ENCODE results near the gene ADAMTS3. TPM values are rescaled to one million over a fixed set of nuclear protein-coding genes. Genes with fewer than 3 reads are reported as not detected.
"Not testable (repeated sequence)": the region's sequence is repeated elsewhere in the genome, so short reads cannot be mapped to it uniquely, and the experiment has no call there.

The ADAMTS3 gene
- total RNA-seq, 1 donor from 2014 or later: 7.4 TPM

- no peak overlapping the region for H3K27ac Mint-ChIP-seq (ENCODE audit: unreplicated experiment)
- DNase-seq (ENCODE audit: low spot score): no peak
- H3K27me3 Mint-ChIP-seq (ENCODE audit: unreplicated experiment): no peaks in the 10 kb centered on the region
- no peaks in the 10 kb centered on the region for H3K9me3 Mint-ChIP-seq (ENCODE audit: unreplicated experiment)
- no peak overlapping the region for H3K4me3 Mint-ChIP-seq (ENCODE audit: unreplicated experiment)
- TF ChIP-seq CTCF (IDR thresholded peaks at IDR 0.05; ENCODE audit: unreplicated experiment): no peak
- no peaks in the 10 kb centered on the region for H3K36me3 Mint-ChIP-seq (ENCODE audit: low read depth, unreplicated experiment)
- no peaks in the 10 kb centered on the region for H3K4me1 Mint-ChIP-seq (ENCODE audit: unreplicated experiment)
These were observed 139.0 kb downstream of the ADAMTS3 start for GRCh38 chr4:72430050-72430449.

- Mint-ChIP-seq H3K4me3 (ENCODE audit: unreplicated experiment) (no peak overlapping the region), H3K4me1 (ENCODE audit: unreplicated experiment) (no peaks in the 10 kb centered on the region), H3K9me3 (ENCODE audit: unreplicated experiment) (no peaks in the 10 kb centered on the region), H3K36me3 (ENCODE audit: low read depth, unreplicated experiment) (no peaks in the 10 kb centered on the region), H3K27me3 (ENCODE audit: unreplicated experiment) (no peaks in the 10 kb centered on the region), H3K27ac (ENCODE audit: unreplicated experiment) (no peak overlapping the region)
- TF ChIP-seq CTCF (IDR thresholded peaks at IDR 0.05; ENCODE audit: unreplicated experiment): no peak
- no peak for DNase-seq (ENCODE audit: low spot score)
These were observed 139.6 kb downstream of the ADAMTS3 start for GRCh38 chr4:72429397-72429889.

- Mint-ChIP-seq H3K27ac (ENCODE audit: unreplicated experiment) (no peak overlapping the region), H3K36me3 (ENCODE audit: low read depth, unreplicated experiment) (no peaks in the 10 kb centered on the region), H3K4me3 (ENCODE audit: unreplicated experiment) (no peak overlapping the region), H3K27me3 (ENCODE audit: unreplicated experiment) (no peaks in the 10 kb centered on the region), H3K4me1 (ENCODE audit: unreplicated experiment) (no peaks in the 10 kb centered on the region), H3K9me3 (ENCODE audit: unreplicated experiment) (no peaks in the 10 kb centered on the region)
- DNase-seq (ENCODE audit: low spot score): no peak
- TF ChIP-seq CTCF (IDR thresholded peaks at IDR 0.05; ENCODE audit: unreplicated experiment): no peak
These were observed 142.0 kb downstream of the ADAMTS3 start for GRCh38 chr4:72427057-72427456.

GRCh38 chr4:72425908-72426307 is 143.1 kb downstream of the ADAMTS3 start:
- H3K36me3 Mint-ChIP-seq (ENCODE audit: low read depth, unreplicated experiment); H3K27ac Mint-ChIP-seq (ENCODE audit: unreplicated experiment); H3K4me1 Mint-ChIP-seq (ENCODE audit: unreplicated experiment); H3K9me3 Mint-ChIP-seq (ENCODE audit: unreplicated experiment); H3K27me3 Mint-ChIP-seq (ENCODE audit: unreplicated experiment); H3K4me3 Mint-ChIP-seq (ENCODE audit: unreplicated experiment); DNase-seq (ENCODE audit: low spot score): not testable (repeated sequence)

- no peaks in the 10 kb centered on the region for H3K27me3 Mint-ChIP-seq (ENCODE audit: unreplicated experiment)
These were observed 145.0 kb downstream of the ADAMTS3 start for GRCh38 chr4:72424006-72424405.

More at GRCh38 chr4:72424006-72424405, 145.0 kb downstream of the ADAMTS3 start:
- Mint-ChIP-seq H3K36me3 (ENCODE audit: low read depth, unreplicated experiment) (no peaks in the 10 kb centered on the region), H3K4me3 (ENCODE audit: unreplicated experiment) (no peak overlapping the region), H3K27ac (ENCODE audit: unreplicated experiment) (no peak overlapping the region), H3K4me1 (ENCODE audit: unreplicated experiment) (peaks cover 3% of the 10 kb centered on the region), H3K9me3 (ENCODE audit: unreplicated experiment) (no peaks in the 10 kb centered on the region)
- no peak for TF ChIP-seq CTCF (IDR thresholded peaks at IDR 0.05; ENCODE audit: unreplicated experiment)
- no peak for DNase-seq (ENCODE audit: low spot score)
